H1 (cell line): Measurements from ENCODE around the gene AATK. TPM values are rescaled to one million over a fixed set of nuclear protein-coding genes. Genes with fewer than 3 reads are reported as not detected.

Experiments
- CTCF ChIA-PET: fragments of 300-600 bp; sonication (Branson Sonifier 250); formaldehyde crosslinking; loops from one replicate; lab custom pipeline; 2021; ENCODE audit not compliant: partially characterized antibody; lab: Charles Lee
- POLR2A ChIA-PET: fragments of 300-600 bp; sonication (Branson Sonifier 250); formaldehyde crosslinking; loops from one replicate; lab custom pipeline; 2021; ENCODE audit warnings: inconsistent platforms; ENCODE audit not compliant: partially characterized antibody; lab: Charles Lee
- DNase-seq, 2 experiments: peaks; one replicate each; pipeline versions ENCODE4 v3.0.0 to v3.0.0-alpha.2; 2010 to 2022; ENCODE audit warnings: low spot score in 2 of 2, low read depth in 1 of 2, mixed read lengths in 1 of 2
- FAIRE-seq: peaks from 2 replicates; lab custom pipeline; 2011; peaks lifted over from hg19 to GRCh38; lab: Jason Lieb, UNC
- H2AFZ ChIP-seq: 2 replicates; pipeline ENCODE4 v1.8.1; 2012; ENCODE audit warnings: low read length, inconsistent platforms
- H2AK5ac ChIP-seq: 2 replicates; pipeline ENCODE4 v1.6.1; 2013; ENCODE audit warnings: low read depth, low read length
- H2BK120ac ChIP-seq: replicated peaks from 2 replicates; pipeline ENCODE3; 2013; ENCODE audit warnings: low read depth, low read length, inconsistent platforms
- H2BK12ac ChIP-seq: 2 replicates; pipeline ENCODE4 v1.6.1; 2013; ENCODE audit warnings: low read depth, low read length
- H2BK15ac ChIP-seq: 2 replicates; pipeline ENCODE4 v1.6.1; 2013; ENCODE audit warnings: low read length
- H2BK20ac ChIP-seq: 2 replicates; pipeline ENCODE4 v1.6.1; 2013; ENCODE audit warnings: low read length
- H2BK5ac ChIP-seq: 2 replicates; pipeline ENCODE4 v1.6.1; 2013; ENCODE audit warnings: low read depth, low read length
- H3K14ac ChIP-seq: 2 replicates; pipeline ENCODE4 v1.6.1; 2013; ENCODE audit warnings: inconsistent platforms; ENCODE audit not compliant: insufficient read length
- H3K18ac ChIP-seq: 2 replicates; pipeline ENCODE4 v1.6.1; 2013; ENCODE audit warnings: low read length; ENCODE audit errors: extremely low read depth
- H3K23ac ChIP-seq: 2 replicates; pipeline ENCODE4 v1.6.1; 2013; ENCODE audit warnings: inconsistent platforms; ENCODE audit not compliant: insufficient read length
- H3K23me2 ChIP-seq: 2 replicates; pipeline ENCODE4 v1.6.1; 2013; ENCODE audit warnings: low read depth, low read length
- H3K27ac ChIP-seq: 2 replicates; pipeline ENCODE4 v1.6.1; 2011; ENCODE audit warnings: low read depth, low read length, inconsistent platforms
- H3K27me3 ChIP-seq, 4 experiments: replicated peaks in 1 of 4; 1 replicate in 1 of 4; 2 replicates in 3 of 4; pipeline versions ENCODE4 v1.6.1 to v1.8.1; 2011 to 2013; ENCODE audit warnings: low read length in 3 of 4, mild to moderate bottlenecking in 3 of 4, inconsistent platforms in 2 of 4, mixed read lengths in 2 of 4, moderate library complexity in 1 of 4; ENCODE audit not compliant: control insufficient read depth in 3 of 4, insufficient read depth in 3 of 4; ENCODE audit errors: extremely low read depth in 1 of 4
- H3K36me3 ChIP-seq, 4 experiments: 2 replicates each; pipeline versions ENCODE4 v1.6.1 to v1.8.1; 2011 to 2013; ENCODE audit warnings: mild to moderate bottlenecking in 4 of 4, low read length in 3 of 4, moderate library complexity in 2 of 4, control low read depth in 1 of 4, inconsistent platforms in 1 of 4; ENCODE audit not compliant: insufficient read depth in 4 of 4, control insufficient read depth in 2 of 4
- H3K4ac ChIP-seq: replicated peaks from 2 replicates; pipeline ENCODE3; 2013; ENCODE audit warnings: low read length, low read depth, mixed read lengths, inconsistent platforms; ENCODE audit not compliant: insufficient read length
- H3K4me1 ChIP-seq, 4 experiments: replicated peaks in 1 of 4; 1 replicate in 1 of 4; 2 replicates in 3 of 4; pipeline versions ENCODE4 v1.6.1 to v1.8.1; 2011 to 2013; ENCODE audit warnings: low read length in 3 of 4, inconsistent platforms in 2 of 4, mixed read lengths in 1 of 4; ENCODE audit not compliant: insufficient read depth in 4 of 4, control insufficient read depth in 3 of 4
- H3K4me2 ChIP-seq, 2 experiments: 2 replicates each; pipeline versions ENCODE4 v1.6.1 to v1.8.1; 2011 to 2013; ENCODE audit warnings: low read depth in 2 of 2, low read length in 2 of 2, control low read depth in 1 of 2, inconsistent platforms in 1 of 2, mild to moderate bottlenecking in 1 of 2; ENCODE audit not compliant: insufficient read depth in 1 of 2
- H3K4me3 ChIP-seq, 4 experiments: fragments of 200-600, 300-600 bp in 1 of 4; sonication (generic), shearing (Covaris generic), sonication (Bioruptor Twin) in 1 of 4; 2 replicates each; pipeline versions ENCODE4 v1.5.1 to v1.8.1; 2011 to 2016; ENCODE audit warnings: low read length in 4 of 4, low read depth in 3 of 4, control low read depth in 2 of 4, inconsistent platforms in 2 of 4, mild to moderate bottlenecking in 2 of 4, mixed read lengths in 1 of 4, moderate library complexity in 1 of 4; ENCODE audit not compliant: insufficient read depth in 2 of 4; ENCODE audit errors: extremely low read depth in 1 of 4
- H3K56ac ChIP-seq: replicated peaks from 2 replicates; pipeline ENCODE3; 2013; ENCODE audit warnings: low read depth, mild to moderate bottlenecking, mixed read lengths, low read length, inconsistent platforms; ENCODE audit not compliant: insufficient read length
- H3K79me1 ChIP-seq: 2 replicates; pipeline ENCODE4 v1.6.1; 2013; ENCODE audit warnings: low read depth, low read length, control low read depth
- H3K79me2 ChIP-seq, 2 experiments: 2 replicates each; pipeline versions ENCODE4 v1.6.1 to v1.8.1; 2012 to 2013; ENCODE audit warnings: low read length in 2 of 2, mild to moderate bottlenecking in 2 of 2, inconsistent platforms in 1 of 2; ENCODE audit not compliant: insufficient read depth in 2 of 2, control insufficient read depth in 1 of 2
- H3K9ac ChIP-seq, 4 experiments: replicated peaks in 1 of 4; 1 replicate in 1 of 4; 2 replicates in 3 of 4; pipeline versions ENCODE4 v1.6.1 to v1.8.1; 2011 to 2013; ENCODE audit warnings: low read depth in 3 of 4, low read length in 3 of 4, control low read depth in 2 of 4, mild to moderate bottlenecking in 2 of 4, moderate library complexity in 2 of 4, inconsistent platforms in 1 of 4; ENCODE audit errors: extremely low read depth in 1 of 4
- H3K9me3 ChIP-seq, 2 experiments: 2 replicates each; pipeline versions ENCODE4 v1.6.1 to v1.8.1; 2012 to 2013; ENCODE audit warnings: mild to moderate bottlenecking in 2 of 2, moderate library complexity in 2 of 2, control low read depth in 1 of 2, inconsistent platforms in 1 of 2, low read depth in 1 of 2, low read length in 1 of 2, mixed read lengths in 1 of 2; ENCODE audit not compliant: insufficient read depth in 2 of 2
- H4K20me1 ChIP-seq, 2 experiments: replicated peaks in 1 of 2; 2 replicates each; pipeline versions ENCODE3 to v1.8.1; 2011 to 2013; ENCODE audit warnings: inconsistent platforms in 2 of 2, low read length in 2 of 2, mild to moderate bottlenecking in 1 of 2; ENCODE audit not compliant: insufficient read depth in 2 of 2, control insufficient read depth in 1 of 2
- H4K5ac ChIP-seq: 2 replicates; pipeline ENCODE4 v1.6.1; 2013; ENCODE audit warnings: low read length, low read depth, mixed read lengths, inconsistent platforms; ENCODE audit not compliant: insufficient read length
- H4K8ac ChIP-seq: 2 replicates; pipeline ENCODE4 v1.8.0; 2013; ENCODE audit warnings: mild to moderate bottlenecking, moderate library complexity, low read length, inconsistent platforms; ENCODE audit not compliant: insufficient read depth; ENCODE audit errors: extremely low read depth
- H4K91ac ChIP-seq: replicated peaks from 2 replicates; pipeline ENCODE3; 2013; ENCODE audit warnings: low read length, mixed read lengths, inconsistent platforms; ENCODE audit not compliant: insufficient read length
- JUN ChIP-seq: IDR thresholded peaks from 2 replicates; pipeline ENCODE4 v1.6.1; 2011; ENCODE audit warnings: low read depth, mild to moderate bottlenecking, improper control_type of control experiment, low read length
- KDM4A ChIP-seq: IDR thresholded peaks from one replicate; pipeline ENCODE4 v1.7.1; 2012; ENCODE audit warnings: low read depth, mild to moderate bottlenecking, moderate library complexity, low read length, inconsistent platforms; ENCODE audit not compliant: severe bottlenecking
- TEAD4 ChIP-seq: IDR thresholded peaks from 2 replicates; pipeline ENCODE4 v1.6.1; 2012; ENCODE audit warnings: low read depth, low read length, inconsistent platforms, mixed read lengths
- WGBS, 2 experiments: shearing (Covaris generic) in 1 of 2; methylation state at CpG; one replicate each; pipeline versions ENCODE4 v1.1.6 to v1.1.7; 2013 to 2015; ENCODE audit warnings: low lambda C conversion rate in 2 of 2, mixed read lengths in 2 of 2, inconsistent platforms in 1 of 2, low coverage in 1 of 2, missing lambda C conversion rate in 1 of 2; ENCODE audit not compliant: insufficient replicate concordance in 2 of 2, insufficient coverage in 1 of 2, insufficient read length in 1 of 2; ENCODE audit errors: extremely low coverage in 1 of 2, missing lambda C conversion rate in 1 of 2; 5-methylcytosine and 5-hydroxymethylcytosine counted together
- polyA plus RNA-seq, 7 experiments: library from polyadenylated mRNA; depleted of rRNA in 3 of 7; stranded (reverse) in 5 of 7; unstranded in 2 of 7; fragments of >200 nt in 5 of 7; fragments of 200-250 nt in 2 of 7; gene quantifications; 1 replicate in 5 of 7; 2 replicates in 1 of 7; 4 replicates in 1 of 7; pipeline versions ENCODE4 v1.2.1 to v1.2.3, GENCODE V29; 2011 to 2013; ENCODE audit warnings: missing spikeins in 2 of 7, mixed read lengths in 2 of 7
- total RNA-seq: library from RNA; stranded (reverse); fragmentation: NEBNext Ultra II Directional; extraction: Animal tissue kit (Norgen Biotek cat#: 25700); gene quantifications from 2 replicates; pipeline ENCODE4 v1.2.1, GENCODE V29; 2021

The AATK gene
- total and polyA plus RNA-seq, 2 of the 8 experiments (the other 6 are each of a cell fraction or from before 2014, with no cell fraction given): 1.7 to 3.5 TPM

- Histone ChIP-seq H3K23ac (no peak overlapping the region), H2AK5ac (no peak overlapping the region), H3K4ac (no peak overlapping the region), H2AFZ (no peak overlapping the region), H3K9me3 (no peaks in the 10 kb centered on the region; a peak in 1 of 4 replicates), H3K27ac (no peak overlapping the region), H3K14ac (no peak overlapping the region), H3K79me2 (no peaks in the 10 kb centered on the region), H2BK120ac (no peak overlapping the region), H4K5ac (no peak overlapping the region), H3K36me3 (peaks cover 0 to 7% (median 0%) of the 10 kb centered on the region in 4 experiments; a peak in 3 of 8 replicates), H3K27me3 (no peaks in the 10 kb centered on the region), H3K56ac (no peak overlapping the region), H2BK20ac (no peak overlapping the region), H4K8ac (no peak overlapping the region), H4K20me1 (peaks cover 0 to 5% of the 10 kb centered on the region in 2 experiments), H4K91ac (no peak overlapping the region), H3K23me2 (no peaks in the 10 kb centered on the region), H3K4me1 (peaks cover 0 to 5% (median under 1%) of the 10 kb centered on the region in 4 experiments; a peak in 2 of 7 replicates), H3K4me2 (no peak overlapping the region), H3K18ac (no peak overlapping the region), H3K79me1 (no peaks in the 10 kb centered on the region), H2BK12ac (no peak overlapping the region), H3K4me3 (no peak overlapping the region), H3K9ac (no peak overlapping the region), H2BK5ac (no peak overlapping the region), H2BK15ac (no peak overlapping the region)
- WGBS, 2 experiments: 94% methylated on average over 11 of the region's 11 CpGs; no CpG with 5 or more reads in 1 of the 2 experiments
- no peak for DNase-seq
- no peak for FAIRE-seq
- POLR2A ChIA-PET: interaction anchor here (0.8 kb wide), 1 partner anchor 48 kb away, joined by 3 read pairs; no protein-coding TSS in a partner anchor
- no peak for TF ChIP-seq TEAD4
- no peak for TF ChIP-seq JUN
- TF ChIP-seq KDM4A: no peak
- CTCF ChIA-PET: interaction anchor here (0.7 to 3.2 kb wide), 6 partner anchors 11 to 66 kb away, joined by 3 to 23 read pairs (median 4); no protein-coding TSS in a partner anchor
These were observed 21.1 kb upstream of the AATK start for GRCh38 chr17:81187120-81187519.
